T-helper 9 cell (primary cell): ENCODE measurements around the gene CCDC149.

Experiments used
- DNase-seq: peaks from one replicate; pipeline ENCODE4 v3.0.0-alpha.2; 2020

Gene CCDC149

DNA sequence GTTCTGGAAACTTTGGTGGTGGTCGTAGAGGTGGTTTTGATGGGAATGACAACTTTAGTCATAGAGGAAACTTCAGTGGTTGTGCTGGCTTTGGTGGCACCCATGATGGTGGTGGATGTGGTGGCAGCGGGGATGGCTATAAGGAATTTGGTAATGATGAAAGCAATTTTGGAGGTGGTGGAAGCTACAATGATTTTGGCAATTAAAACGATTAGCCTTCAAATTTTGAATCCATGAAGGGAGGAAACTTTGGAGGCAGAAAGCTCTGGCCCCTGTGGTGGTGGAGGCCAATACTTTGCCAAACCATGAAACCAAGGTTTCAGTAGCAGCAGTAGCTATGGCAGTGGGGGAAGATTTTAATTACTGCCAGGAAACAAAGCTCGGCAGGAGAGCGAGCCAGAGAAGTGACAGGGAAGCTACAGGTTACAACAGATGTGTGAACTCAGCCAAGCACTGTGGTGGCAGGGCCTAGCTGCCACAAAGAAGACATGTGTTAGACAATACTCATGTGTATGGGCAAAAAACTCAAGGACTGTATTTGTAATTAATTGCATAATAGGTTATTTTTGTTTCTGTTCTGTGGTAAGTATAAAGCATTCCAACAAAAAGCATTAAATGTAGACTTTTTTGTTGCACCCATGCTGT is 140.7 kb downstream of the CCDC149 start:
- no peak for DNase-seq

DNA sequence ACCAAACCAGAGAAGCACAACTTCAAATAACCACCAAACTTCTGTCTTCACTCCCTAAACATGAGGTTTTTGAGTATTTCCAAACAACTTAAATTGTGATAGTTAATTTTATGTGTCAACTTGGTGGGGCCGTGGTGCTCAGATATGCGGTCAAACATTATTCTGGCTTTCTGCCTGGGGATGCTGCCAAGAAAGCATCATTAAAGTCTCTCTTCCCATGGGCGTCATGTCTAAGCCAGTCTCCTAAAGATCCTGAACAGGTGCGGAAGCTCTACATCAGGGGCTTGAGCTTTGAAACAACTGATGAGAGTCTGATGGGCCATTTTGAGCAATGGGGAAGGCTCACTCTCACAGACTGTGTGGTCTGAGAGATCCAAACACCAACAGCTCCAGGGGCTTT is 141.6 kb downstream of the CCDC149 start:
- no peak for DNase-seq

- no peak for DNase-seq
These were observed 142.2 kb downstream of the CCDC149 start for GRCh38 chr4:24770667-24771066.

- DNase-seq, result no peak
These were observed 142.7 kb downstream of the CCDC149 start for GRCh38 chr4:24770032-24770584.

GRCh38 chr4:24769571-24769970 is 143.3 kb downstream of the CCDC149 start:
- no peak for DNase-seq

GRCh38 chr4:24768604-24769003 is 144.2 kb downstream of the CCDC149 start:
- no peak for DNase-seq

DNA sequence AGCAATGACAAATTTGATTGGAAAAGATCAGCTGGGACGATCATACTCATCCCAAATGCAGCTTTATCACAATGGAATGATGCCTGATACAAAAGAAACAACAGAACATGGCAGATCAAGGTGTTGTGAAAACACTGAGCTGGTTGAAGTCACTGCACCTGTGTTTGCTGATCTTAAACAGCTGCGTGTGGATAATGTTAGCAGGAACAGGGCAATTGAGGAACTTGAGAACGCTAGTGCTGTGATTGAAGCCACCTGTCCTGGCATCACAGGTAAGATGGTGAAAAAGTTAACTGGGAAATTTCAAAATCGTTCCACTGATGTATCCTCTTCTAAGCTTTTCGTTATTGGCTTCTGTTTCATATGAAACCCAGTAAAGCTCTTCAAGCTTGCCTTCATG is 144.8 kb downstream of the CCDC149 start:
- DNase-seq, result no peak

DNA sequence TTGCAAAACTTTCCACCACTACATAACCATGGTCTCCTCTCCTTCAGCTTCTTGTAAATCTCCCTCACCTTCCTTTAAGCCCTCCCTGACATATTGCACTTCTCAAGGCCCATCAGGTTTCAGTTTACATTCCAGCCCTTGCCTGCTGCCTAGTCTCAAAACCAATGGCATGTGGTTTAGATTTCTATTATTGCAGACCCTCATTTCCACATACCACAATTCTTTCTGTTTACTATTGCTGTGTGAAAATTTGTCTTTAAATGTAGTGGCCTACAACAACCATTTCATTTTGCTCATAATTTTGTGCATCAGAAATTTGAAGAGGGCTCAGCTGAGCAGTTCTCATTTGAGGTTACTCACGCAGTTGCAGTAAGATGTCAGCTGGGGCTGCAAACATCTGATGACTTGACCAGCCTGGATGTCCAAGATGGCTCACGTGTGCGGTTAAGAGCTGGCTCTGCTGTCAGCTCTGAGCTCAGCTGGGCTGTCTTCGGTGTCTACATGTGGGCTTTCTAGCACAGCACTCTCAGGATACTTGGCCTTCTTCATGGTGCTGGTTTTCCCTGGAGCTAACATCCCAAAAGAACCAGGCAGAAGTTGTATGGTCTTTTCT is 147.4 kb downstream of the CCDC149 start:
- DNase-seq, result no peak

DNA sequence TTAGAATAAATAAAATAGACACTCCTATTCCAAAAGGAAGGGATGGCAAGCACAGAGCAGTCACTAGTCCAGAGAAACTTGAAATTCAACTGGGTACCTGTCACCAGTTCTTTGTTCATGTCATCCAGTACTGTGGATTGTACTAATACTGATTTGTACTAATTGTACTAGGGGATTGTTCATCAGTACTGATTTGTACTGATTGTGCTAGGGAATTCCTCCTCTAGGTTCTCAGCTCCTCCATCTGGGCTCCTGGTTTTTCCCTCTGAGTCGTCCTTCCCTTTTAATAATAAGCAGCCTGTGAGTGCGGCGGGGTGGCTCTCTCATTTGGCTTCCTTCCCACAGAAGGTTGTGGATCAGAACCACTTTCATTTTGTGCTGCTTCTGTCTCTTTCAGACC is 148.5 kb downstream of the CCDC149 start:
- no peak for DNase-seq

GRCh38 chr4:24763631-24764297 is 149.1 kb downstream of the CCDC149 start:
- no peak for DNase-seq
